ENCODE data around the gene SLC25A47.

DNA sequence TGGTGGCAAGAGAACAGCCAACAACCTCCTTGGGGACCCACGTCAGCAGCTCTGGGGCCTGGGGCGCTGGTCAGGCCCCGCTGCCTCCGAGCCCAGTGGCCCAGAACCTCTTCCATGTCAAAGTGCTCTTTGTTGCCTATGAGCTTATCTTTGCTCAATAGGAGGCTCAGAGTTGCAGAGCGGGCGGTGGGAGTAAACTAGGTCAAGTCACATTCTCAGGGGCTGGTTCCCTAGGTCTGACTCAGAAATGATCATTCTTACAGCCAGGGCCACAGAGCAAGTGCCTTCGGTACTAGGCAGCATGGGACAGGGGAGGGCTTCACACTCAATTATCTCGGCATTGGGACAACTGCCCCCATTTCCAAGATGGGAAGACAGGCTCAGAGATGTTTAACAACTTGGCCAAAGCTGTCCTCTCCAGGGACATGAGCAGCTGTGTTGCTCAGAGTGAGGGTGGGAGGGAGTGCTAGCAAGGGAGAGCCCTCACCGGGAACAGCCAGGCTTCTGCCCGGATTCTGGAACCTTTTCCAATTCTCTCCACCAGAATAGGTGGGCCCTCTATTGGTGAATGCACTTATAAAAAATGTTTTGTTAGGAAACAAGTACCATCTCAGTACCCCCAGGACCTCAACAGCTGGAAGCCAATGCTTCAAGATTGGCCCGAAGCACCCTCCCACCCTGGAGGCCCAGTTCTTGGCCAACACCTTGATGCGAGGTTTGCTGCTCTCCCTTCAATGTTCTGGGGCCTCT, 28.8 kb upstream of the SLC25A47 start:
- TF ChIP-seq, protein P1, sequence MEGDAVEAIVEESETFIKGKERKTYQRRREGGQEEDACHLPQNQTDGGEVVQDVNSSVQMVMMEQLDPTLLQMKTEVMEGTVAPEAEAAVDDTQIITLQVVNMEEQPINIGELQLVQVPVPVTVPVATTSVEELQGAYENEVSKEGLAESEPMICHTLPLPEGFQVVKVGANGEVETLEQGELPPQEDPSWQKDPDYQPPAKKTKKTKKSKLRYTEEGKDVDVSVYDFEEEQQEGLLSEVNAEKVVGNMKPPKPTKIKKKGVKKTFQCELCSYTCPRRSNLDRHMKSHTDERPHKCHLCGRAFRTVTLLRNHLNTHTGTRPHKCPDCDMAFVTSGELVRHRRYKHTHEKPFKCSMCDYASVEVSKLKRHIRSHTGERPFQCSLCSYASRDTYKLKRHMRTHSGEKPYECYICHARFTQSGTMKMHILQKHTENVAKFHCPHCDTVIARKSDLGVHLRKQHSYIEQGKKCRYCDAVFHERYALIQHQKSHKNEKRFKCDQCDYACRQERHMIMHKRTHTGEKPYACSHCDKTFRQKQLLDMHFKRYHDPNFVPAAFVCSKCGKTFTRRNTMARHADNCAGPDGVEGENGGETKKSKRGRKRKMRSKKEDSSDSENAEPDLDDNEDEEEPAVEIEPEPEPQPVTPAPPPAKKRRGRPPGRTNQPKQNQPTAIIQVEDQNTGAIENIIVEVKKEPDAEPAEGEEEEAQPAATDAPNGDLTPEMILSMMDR (IDR thresholded peaks at IDR 0.05), result no peak
- no peak for TF ChIP-seq EP300 (IDR thresholded peaks at IDR 0.05)
- no peak for TF ChIP-seq POLR2AphosphoS5 (IDR thresholded peaks at IDR 0.05)

Measured in sigmoid colon (tissue), 4 donors.